ENCODE measurements around the gene RTN4R. TPM values are rescaled to one million over a fixed set of nuclear protein-coding genes. Genes with fewer than 3 reads are reported as not detected.

Gene RTN4R
- polyA plus RNA-seq, 1 donor = 25.1 TPM

DNA sequence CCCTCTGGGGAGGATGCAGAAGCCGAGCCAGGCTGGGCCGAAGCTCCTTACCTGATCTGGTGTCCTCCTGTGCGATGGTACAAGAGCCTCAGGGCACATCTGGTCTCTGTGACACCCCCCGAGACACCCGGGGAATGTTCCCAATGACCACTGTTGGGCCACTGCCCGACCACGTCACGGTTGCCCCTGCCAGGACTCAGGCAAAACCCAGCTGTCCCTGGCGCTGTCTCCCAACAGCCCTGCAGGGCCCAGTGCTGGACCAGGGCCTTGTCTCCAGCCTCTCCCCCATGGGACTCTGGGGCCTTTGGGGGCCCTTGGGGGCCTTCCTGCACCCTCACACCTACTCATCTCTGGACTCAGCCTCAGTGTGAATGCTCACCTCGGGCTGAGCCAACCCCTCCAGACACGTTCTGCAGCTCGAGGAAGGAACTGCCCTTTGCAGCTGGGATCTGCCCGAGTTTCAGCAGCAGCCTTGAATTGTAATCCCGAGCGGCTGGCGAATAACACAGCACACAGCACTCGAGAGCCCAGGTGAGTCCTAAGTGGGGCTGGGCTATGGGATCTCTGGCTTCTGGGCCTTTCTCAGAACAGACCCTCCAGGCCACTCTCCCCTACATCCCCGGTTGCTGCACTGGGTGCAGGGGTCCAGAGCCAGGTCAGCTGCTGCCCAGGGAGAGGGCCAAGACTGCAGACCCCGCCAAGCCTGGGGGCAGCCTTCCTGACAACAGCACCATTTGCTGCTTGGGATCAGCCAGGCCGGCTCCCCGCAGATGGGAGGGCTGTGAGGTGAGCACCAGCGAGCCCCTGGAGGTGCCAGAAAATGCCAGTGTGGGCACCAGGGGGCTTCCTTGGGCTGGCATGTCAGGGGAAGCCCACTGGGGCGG lies 39.8 kb downstream of the RTN4R start:
- DNase-seq = no peak

DNA sequence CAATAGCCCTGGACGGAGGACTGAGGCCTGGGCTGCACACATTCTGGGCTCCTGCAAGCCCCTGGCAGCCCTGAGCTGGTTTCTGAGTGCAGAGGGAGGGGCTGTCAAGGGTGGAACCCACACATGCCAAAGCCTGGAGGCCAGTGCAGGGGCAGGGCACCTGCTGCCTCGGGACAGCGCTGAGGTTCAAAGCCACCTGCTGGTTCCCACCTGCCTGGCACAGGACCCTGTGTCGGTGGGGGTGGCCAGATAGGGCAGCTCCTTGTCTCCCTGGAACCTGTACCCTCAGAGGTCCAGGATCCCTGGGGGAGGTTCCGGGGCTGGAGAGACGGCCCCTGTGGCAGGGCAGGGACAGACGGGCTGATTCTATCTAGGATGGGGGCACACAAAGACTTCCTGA lies 40.8 kb downstream of the RTN4R start:
- DNase-seq = no peak

DNA sequence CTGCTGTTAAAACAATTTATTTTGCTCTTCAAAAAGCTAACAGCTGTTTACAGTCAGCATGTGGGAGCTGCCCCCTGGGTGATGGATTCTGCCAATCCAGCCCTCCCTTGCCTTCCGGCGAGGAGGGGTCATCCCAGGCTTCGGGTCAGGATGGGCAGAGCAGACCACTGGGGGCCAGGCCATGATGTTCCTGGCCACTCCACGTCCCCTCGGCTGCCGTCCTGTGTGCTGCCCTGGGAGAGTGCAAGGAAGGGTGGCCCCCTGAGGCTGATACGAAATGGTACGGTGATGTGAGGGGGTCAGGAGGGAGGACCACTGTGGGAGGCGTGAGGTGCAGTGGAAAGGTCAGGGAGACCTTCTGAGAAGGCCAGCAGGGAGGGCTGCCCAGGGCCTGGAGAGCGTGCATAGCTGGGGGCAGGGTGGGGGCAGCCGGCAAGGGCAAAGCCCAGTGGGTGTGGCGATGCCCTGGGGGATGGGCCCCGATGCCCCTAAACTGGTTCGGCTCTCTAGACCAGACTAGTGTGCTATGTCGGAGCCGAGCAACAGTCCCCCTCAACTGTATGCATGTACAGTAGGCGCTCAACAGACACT lies 41.3 kb downstream of the RTN4R start:
- DNase-seq = no peak

GRCh38 chr22:20226077-20226716 lies 41.9 kb downstream of the RTN4R start:
- no peak for DNase-seq

DNA sequence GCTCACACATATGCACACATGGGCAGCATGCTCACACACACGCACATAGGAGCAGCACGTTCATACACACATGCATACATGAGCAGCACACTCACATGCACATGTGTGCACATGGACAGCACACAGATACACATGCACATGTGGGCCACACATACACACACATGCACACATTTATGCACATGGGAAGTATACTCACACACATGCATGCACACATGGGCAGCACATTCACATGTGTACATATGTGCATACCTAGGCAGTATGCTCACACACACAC lies 42.5 kb downstream of the RTN4R start:
- DNase-seq = no peak

DNA sequence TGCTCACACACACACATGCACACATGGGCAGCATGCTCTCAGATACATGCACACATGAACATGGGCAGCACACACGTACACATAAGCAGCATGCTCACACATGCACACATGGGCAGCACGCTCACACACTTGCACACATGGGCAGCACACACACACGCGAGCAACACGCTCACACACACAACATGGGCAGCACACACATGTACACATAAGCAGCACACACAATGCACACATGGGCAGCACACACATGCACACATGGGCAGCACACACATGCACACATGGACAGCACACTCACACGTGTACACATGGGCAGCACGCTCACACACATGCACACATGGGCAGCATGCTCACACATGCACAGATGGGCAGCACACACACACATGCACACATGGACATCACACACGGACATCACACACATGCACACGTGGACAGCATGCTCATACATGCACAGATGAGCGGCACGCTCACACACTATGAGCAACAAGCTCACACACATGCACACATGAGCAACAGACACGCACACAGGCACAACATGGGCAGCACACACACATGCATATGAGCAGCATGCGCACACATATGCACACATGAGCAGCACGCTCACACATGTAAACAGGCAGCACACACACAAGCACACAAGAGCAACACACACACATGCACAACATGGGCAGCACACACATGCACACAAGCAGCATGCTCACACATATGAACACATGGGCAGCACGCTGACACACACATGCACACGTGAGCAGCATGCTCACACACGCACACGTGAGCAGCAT lies 43.0 kb downstream of the RTN4R start:
- DNase-seq = no peak

DNA sequence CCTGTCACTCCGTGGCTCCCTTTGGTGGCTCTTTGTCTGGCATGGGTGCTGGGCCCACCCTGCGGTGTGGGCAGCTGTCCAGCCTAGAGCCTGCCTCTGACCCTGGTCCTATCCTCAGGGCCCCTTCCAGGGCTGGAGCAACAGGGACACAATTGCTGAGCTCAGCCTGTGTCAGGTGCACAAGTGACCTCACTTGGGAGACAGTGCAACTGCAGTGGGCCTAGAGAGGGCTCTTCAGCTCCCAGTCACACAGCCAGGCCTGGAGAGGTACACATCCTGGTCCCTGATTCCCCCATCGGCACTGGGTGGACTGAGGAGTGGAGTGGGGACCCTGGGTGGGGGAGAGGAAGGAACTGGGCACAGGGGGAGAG lies 43.9 kb downstream of the RTN4R start:
- DNase-seq = no peak

GRCh38 chr22:20223421-20224255 lies 44.5 kb downstream of the RTN4R start:
- DNase-seq = no peak

DNA sequence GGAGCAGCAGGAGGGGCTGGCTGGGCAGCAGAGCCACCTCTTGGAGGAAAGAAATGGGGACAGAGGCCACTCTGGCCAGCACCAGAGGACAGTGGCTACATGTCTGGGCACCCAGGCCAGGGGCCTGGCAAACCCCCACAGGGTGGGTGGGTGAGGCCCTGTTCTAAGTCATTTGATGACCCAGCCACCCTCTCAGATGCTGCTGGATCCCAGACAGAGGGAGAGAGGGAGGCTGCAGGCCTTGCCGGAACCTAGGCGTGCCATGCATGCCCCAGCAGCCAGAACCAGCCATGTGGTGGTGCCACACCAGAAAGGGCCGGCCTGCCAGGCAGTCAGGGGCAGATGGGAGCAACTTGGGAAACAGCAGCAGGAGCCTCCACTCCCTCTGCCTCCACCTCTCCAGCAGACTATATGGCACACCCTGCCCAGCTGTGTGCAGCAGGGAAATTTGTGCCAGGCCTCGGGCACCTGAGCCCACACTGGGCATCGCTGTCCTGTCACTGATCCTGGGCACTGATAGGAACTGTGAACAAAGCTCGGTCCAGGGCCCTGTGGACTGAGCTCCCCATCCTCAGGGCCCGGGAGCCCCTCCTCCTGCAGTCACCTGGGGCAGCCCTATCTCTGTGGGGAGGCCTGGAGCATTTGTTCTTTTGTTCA lies 45.2 kb downstream of the RTN4R start:
- DNase-seq = no peak

DNA sequence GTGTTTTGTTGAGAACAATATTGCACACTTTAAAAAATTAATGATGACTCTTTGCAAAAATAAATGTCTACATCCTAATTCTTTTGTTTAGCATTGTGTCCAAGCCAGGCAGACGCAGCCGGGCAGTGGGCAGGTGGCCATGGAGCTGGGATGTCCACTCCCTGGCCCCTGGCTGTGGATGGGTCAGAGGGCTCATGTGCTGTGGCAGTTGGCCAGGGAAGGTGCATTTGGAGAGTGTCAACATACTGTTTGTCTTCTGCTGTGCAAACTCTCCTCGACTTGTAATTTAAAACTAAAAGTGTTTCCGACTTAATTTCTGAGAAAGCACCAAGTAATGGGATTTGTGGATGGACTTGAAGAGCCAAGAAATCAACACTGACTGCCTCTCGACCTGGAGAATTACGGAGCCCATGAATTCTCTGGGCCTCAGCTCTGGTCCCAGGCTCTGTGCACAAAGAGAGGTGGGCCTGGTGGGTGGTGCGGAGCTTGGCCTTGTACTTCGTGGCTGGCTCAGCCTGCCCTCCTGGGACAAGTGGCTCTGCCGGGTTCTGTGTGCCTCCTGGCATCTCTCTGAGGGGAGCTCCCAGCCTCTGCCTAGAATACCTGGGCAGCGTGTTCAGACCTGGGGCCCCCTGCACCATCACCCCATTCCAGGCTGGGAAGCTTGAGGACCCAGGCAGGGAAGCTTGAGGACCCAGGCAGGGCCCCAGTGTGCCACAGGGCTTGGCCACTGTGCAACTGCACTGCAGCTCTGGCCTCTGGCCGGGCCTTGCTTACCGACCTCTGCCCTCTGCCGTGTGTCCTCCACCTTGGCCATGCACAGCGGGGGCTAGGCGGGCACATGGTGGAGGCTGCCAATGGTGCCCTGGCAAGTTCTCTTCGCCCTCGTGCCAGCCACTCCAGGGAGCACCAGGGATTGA lies 46.4 kb downstream of the RTN4R start:
- DNase-seq = no peak

DNA sequence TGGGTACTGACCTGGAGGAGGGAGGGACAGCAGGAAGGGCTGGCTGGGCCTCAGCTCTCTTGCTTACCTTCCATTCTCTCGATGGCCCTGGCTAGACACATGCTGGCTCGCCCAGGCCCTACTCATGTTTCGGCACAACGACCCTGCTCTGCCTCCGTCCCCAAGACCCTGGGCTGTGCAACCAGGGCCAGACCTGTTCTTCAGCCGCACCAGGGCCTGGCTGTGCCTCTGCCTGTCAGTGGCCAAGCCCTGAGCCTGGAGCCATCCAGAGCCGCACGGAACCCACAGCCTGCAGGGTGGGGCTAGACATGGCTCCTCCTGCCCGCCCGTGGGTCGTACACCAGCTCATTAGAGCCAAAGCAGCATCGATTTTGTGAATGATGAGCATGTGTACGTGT lies 47.5 kb downstream of the RTN4R start:
- DNase-seq = no peak

DNA sequence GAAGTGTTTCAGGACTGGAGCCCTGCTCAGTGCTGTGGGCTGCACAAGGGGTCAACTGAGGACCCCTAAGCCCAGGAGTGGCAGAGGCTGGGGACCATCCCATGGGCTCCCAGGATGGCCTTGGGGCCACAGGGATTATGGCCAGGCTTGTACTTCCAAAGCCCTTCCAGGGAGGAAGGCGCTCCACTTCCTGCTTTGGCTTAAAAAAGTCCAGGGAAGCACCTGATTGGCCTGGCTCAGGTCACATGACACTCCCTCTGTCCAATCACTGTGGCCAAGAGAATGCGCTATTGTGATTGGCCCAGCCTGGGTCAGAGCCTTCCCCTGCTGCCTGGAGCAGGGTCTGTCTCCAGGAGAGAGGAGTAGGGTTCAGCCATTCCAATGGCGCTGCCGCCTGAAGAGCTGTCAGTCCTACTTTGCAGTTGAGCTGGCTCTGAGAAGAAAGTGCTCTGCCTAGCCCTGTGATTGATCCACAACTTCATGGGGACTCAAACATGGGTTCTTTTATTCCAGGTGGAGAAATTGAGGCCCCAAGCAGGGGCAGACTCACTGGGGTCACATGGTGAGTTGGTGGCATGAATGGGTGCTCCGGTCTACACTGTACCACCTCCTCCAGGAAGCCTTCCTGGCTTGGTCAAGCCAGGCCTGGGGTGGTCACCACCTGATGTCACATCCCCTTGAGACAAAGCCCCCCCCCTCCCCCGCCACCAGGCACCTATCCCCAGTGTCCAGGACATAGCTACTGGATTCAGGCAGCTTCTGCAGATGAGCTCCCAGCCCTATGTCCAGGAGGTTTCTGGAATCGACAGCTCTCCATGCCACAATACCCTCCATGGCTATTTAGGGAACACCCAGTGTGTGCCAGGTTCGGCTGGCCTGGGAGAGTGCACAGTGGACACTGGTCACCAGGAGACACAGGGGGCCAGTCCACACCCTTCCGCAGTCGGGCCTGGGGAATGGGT lies 48.2 kb downstream of the RTN4R start:
- DNase-seq = no peak

DNA sequence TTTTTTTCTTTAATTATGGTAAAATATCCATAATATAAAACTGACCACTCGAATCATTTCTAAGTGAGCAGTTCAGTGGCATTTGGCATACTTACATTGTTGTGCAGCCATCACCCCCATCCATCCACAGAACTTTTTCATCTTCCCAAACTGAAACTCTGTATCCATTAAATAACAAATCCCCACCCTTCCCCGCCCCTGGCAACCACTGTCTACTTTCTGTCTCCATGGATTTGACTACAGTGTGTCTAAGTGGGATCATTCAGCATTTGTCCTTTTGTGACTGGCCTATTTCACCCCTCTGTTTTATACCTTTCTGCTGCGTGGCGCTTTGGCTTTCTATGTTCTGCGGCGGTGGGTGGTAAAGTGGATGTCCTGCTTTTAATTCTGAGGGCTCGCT lies 49.1 kb downstream of the RTN4R start:
- no peak for DNase-seq

DNA sequence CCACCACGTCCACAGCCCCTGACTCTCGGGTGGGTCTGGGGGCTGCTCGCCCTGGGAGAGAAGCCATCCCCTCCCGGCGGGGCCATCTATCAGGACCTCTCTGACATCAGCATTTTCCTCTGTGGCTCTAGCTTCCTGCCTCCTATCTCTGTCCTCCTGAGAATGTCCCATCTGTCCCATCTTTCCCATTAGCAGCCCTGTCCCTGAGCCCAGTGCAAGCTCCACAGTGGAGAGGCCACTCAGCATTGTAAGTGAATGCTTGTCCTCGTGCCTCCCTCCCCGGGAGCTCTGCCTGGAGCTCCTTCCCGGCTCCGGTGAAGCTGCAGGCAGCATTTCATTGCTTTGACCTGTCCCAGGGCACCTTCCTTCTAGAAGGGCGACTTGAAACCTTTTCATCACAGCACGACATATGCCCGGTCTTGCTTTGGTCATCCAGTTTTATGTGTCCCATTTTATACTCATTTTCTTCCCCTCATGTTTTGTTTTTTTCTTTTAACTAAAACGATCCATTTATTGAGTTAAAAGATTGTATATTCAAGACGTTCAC lies 49.7 kb downstream of the RTN4R start:
- no peak for DNase-seq

DNA sequence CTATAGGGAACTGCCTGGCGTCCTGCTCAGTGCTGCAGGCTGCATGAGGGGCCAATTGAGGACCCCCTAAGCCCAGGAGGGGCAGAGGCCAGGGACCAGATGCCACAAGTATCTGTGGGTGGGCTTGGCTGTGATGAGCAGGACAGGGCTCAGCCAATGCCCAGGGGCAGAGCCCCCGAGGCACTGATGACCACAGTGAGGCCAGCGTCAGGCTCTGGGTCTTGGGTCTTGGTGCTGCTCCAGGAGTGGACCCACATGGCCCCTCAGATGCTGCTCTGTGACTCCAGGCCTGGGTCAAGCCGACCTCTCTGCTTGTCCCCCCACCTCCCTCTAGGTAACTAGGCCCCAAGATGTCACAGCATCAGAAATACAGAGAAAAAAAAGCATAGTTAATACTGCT lies 50.6 kb downstream of the RTN4R start:
- DNase-seq = no peak

DNA sequence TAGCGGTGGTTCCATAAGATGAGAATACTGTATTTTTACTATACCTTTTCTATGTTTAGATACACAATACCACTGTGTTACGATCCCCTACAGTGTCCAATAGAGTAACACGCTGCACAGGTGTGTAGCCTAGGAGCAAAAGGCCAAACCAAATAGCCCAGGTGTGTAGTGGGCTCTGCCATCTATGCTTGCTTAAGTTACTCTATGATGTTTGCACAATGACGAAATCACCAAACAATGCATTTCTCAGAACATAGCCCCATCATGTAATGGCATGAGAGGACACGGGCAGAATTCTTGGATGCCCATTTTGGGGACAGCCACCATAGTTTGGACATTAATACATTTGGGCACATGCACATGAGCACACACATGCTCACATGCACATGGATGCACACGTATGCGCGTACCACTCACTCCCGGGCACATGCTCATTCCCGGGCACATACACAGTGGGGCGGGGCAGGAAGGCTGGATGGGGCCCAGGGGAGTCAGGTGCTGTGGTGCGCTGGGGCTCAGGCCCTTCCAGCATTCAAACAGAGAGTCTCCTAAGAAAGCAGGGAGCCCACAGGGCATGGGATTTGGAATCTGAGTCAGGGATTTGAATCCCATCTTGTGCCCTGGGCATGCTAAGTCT lies 51.1 kb downstream of the RTN4R start:
- no peak for DNase-seq

DNA sequence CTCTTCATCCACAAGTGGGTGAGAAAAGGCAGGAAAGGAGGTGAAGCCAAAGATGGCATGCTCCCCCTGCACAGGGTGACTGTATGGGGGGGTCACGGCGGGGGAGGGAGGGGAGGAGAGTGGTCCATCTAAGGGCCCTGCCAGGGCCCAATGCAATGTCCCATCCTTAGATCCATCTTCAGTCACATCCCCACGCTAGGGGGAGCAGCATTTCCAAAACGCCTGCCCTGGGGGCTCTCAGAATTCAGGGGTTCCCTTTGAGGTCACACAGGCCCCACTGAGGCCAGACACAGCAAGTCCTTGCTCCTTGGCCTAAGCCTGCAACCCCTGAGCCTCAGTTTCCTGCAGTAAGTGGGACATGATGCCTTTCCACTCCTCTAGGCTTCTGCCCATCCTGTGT lies 52.4 kb downstream of the RTN4R start:
- DNase-seq = no peak

- DNase-seq = no peak
Measured at GRCh38 chr22:20214853-20215252, 53.3 kb downstream of the RTN4R start.
